Left lung (tissue), 10 donors: ENCODE results near the gene FCER1G. TPM values are rescaled to one million over a fixed set of nuclear protein-coding genes. Genes with fewer than 3 reads are reported as not detected.

Experiments used
- ATAC-seq: fragments of 200-7000 bp; cut with Tn5 transposase; one replicate; pipeline ENCODE4 v1.9.1; 2020; ENCODE audit warnings: moderate library complexity
- DNase-seq, 4 donors: peaks; one replicate each; pipeline ENCODE4 v3.0.0-alpha.2; 2013 to 2020
- H3K27ac ChIP-seq, 2 donors: fragments of 200-600 bp; sonication (generic) in 1 of 2; one replicate each; pipeline versions ENCODE4 v1.5.0 to v1.8.0; 2020 to 2021
- H3K27me3 ChIP-seq, 2 donors: fragments of 200-600 bp; sonication (generic) in 1 of 2; one replicate each; pipeline versions ENCODE4 v1.5.0 to v1.8.0; 2020 to 2021
- H3K36me3 ChIP-seq, 2 donors: fragments of 200-600 bp; sonication (generic) in 1 of 2; one replicate each; pipeline versions ENCODE4 v1.5.0 to v1.8.0; 2020 to 2021
- H3K4me1 ChIP-seq, 2 donors: fragments of 200-600 bp; one replicate each; pipeline ENCODE4 v1.8.0; 2021
- H3K4me3 ChIP-seq, 2 donors: fragments of 200-600 bp; sonication (generic) in 1 of 2; one replicate each; pipeline versions ENCODE4 v1.5.0 to v1.8.0; 2020 to 2021; ENCODE audit warnings: mild to moderate bottlenecking in 1 of 2
- H3K9me3 ChIP-seq, 2 donors: fragments of 200-600 bp; sonication (generic) in 1 of 2; one replicate each; pipeline versions ENCODE4 v1.5.0 to v1.8.0; 2020 to 2021
- intact Hi-C, 2 donors: fragments of 100-400 bp; cut with DNase I; formaldehyde crosslinking; loops; one replicate each; pipeline versions ENCODE4 v1.11.2 to v1.14.2; 2022
- polyA plus RNA-seq, 6 donors: library from polyadenylated mRNA; unstranded; fragments of 120-200 nt; gene quantifications; one replicate each; pipeline ENCODE4 v1.2.1, GENCODE V29; 2013; ENCODE audit not compliant: insufficient read length in 6 of 6
- total RNA-seq, 2 donors: library from RNA; stranded (reverse); fragmentation: NEBNext Ultra II Directional; extraction: Animal tissue kit (Norgen Biotek cat#: 25700); gene quantifications; one replicate each; pipeline ENCODE4 v1.2.1, GENCODE V29; 2021
- TF ChIP-seq, protein P1 (sequence below), 2 donors: fragments of 200-600 bp; sonication (generic) in 1 of 2; IDR thresholded peaks; one replicate each; pipeline versions ENCODE4 v1.5.0 to v1.8.0; 2021; ENCODE audit warnings: antibody characterized with exemption in 2 of 2
- donor health status: DM: no; HTN: yes; CAD: no.
- donor health status: DM: no; HTN: no; CAD: no.

FCER1G gene
- total and polyA plus RNA-seq, 8 donors = 14.6 to 329 (median 16.5) TPM

DNA sequence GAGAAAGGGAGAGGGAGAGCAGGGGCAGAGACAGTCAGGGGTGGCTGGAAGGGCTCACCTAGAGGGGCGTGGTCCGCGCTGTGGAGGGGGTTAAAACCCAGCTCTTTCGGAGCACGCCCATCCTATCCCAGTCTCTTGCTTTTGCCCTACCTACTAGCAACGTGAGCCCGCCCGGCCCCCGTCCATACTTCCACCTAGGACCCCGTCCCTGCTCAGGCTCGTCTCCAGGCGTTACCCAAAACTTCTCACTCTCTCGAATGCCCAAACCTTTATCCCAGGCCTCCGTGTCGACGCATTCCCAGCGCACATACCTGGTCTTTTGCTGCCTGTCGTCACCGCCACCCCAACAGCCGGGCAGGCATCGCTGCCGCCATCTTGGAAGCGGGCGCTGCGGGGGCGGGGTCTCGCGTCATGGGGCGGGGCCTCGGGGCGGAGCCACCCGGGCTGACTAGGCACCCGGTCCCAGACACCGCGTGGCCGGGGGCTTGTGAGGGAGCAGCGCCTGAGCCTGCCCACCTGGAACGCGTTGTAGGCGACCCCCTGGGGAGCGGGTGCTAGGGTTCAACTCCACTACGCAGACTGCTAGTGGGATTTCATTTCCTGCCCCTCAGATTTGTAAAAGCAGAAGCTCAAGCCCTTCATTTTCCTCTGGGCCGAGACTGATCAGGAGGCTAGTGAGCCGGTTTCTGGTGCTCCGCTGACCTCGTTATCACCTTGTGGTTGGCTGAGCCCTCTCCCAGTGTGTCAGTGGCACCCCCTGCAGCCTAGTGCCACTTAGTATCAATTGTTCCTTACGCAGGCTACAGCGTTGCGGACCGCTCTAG lies 37.8 kb upstream of the FCER1G start, which contains the start of gene B4GALT3:
Gene B4GALT3 (minus strand): TSS at position 396 of the 824 bp plus-strand sequence. CDS start 1,447 bp downstream, outside the sequence.
- H3K27ac ChIP-seq = peak within 1 kb of the TSS; percentile 69 to 77
- TF ChIP-seq, protein P1, sequence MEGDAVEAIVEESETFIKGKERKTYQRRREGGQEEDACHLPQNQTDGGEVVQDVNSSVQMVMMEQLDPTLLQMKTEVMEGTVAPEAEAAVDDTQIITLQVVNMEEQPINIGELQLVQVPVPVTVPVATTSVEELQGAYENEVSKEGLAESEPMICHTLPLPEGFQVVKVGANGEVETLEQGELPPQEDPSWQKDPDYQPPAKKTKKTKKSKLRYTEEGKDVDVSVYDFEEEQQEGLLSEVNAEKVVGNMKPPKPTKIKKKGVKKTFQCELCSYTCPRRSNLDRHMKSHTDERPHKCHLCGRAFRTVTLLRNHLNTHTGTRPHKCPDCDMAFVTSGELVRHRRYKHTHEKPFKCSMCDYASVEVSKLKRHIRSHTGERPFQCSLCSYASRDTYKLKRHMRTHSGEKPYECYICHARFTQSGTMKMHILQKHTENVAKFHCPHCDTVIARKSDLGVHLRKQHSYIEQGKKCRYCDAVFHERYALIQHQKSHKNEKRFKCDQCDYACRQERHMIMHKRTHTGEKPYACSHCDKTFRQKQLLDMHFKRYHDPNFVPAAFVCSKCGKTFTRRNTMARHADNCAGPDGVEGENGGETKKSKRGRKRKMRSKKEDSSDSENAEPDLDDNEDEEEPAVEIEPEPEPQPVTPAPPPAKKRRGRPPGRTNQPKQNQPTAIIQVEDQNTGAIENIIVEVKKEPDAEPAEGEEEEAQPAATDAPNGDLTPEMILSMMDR (IDR thresholded peaks at IDR 0.05) = no peak
- ATAC-seq (peak; percentile 98), DNase-seq (peak; percentile 83 to 99 (median 90))
- intact Hi-C loops = no loop called here
- no peaks in the 10 kb centered on the region for H3K27me3 ChIP-seq
- H3K4me1 ChIP-seq = peaks cover 13 to 40% of the 10 kb centered on the region in 2 donors
- peak within 1 kb of the TSS; percentile 69 to 81 for H3K4me3 ChIP-seq
- H3K36me3 ChIP-seq = peaks cover 0 to 34% of the 10 kb centered on the region in 2 donors
- no peaks in the 10 kb centered on the region for H3K9me3 ChIP-seq

DNA sequence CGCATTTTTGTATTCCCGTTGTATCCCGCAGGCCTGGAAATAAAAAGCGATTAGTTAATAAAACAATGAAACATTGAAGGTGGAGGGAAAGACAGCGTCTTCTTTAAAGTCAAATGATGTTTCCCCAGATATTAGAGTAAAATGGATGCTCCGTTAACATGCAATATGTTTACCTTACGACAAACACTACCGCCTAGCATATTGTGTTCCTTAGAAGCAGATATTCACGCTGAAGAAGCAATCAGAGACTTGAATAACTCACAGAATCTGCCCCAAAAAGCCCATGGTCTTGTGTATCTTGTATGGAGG lies 37.2 kb upstream of the FCER1G start:
- DNase-seq (no peak), ATAC-seq (no peak)
- TF ChIP-seq, protein P1 (IDR thresholded peaks at IDR 0.05) = no peak
- Histone ChIP-seq H3K36me3 (peaks cover 0 to 29% of the 10 kb centered on the region in 2 donors), H3K4me1 (peaks cover 12 to 44% of the 10 kb centered on the region in 2 donors), H3K4me3 (peak overlapping the region; percentile 69 to 81), H3K27ac (peak overlapping the region; percentile 69 to 77), H3K27me3 (no peaks in the 10 kb centered on the region), H3K9me3 (no peaks in the 10 kb centered on the region)
- intact Hi-C loops = no loop called here

DNA sequence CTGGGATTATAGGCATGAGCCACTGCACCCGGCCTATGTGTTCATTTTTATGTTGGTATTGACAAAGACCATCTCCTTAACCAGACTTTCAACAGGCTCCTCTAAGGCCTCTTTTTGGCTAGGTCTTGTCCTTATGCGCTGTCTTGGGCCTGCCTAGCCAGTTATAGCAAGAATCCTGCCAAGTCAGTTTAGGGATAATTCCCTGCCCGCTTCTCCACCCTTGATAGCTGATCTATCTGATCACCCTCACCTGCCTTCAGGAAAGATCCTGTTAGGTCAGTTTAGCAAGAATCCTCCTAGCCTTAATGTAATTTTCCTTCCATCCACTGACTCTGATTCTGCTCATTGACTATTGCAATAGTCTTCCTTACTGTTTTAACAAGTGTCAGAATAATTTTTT lies 35.4 kb upstream of the FCER1G start:
- H3K36me3 ChIP-seq = peaks cover 0 to 11% of the 10 kb centered on the region in 2 donors
- no peak overlapping the region for H3K4me3 ChIP-seq
- H3K4me1 ChIP-seq = peaks cover 13 to 60% of the 10 kb centered on the region in 2 donors
- no peak overlapping the region for H3K27ac ChIP-seq
- no peaks in the 10 kb centered on the region for H3K27me3 ChIP-seq
- intact Hi-C loops = no loop called here
- DNase-seq = peak in 1 of 4 donors; percentile 7
- no peak for ATAC-seq
- H3K9me3 ChIP-seq = no peaks in the 10 kb centered on the region
- TF ChIP-seq, protein P1 (IDR thresholded peaks at IDR 0.05) = no peak

DNA sequence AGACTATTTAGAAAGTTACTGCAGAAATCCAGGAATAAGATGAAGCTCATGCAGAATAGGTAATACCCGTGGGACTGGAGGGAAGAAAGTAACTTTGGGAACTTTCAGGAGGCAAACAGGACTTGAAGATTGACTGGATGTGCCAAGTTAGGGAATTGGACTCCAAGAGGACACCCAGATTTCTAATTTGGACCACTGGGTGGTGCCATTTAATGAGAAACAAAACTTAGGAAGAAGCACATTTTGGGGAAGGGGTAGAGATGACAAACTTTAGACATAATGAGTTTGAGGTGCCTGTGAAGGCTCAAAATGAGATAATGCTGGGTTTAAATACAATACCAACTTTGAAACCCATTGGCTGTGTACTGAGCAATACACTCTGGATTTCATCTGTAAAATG lies 34.5 kb upstream of the FCER1G start:
- Histone ChIP-seq H3K27ac (no peak overlapping the region), H3K9me3 (no peaks in the 10 kb centered on the region), H3K27me3 (no peaks in the 10 kb centered on the region), H3K4me1 (peaks cover 14 to 60% of the 10 kb centered on the region in 2 donors), H3K36me3 (peaks cover 0 to 2% of the 10 kb centered on the region in 2 donors), H3K4me3 (no peak overlapping the region)
- no peak for DNase-seq
- intact Hi-C loops = no loop called here
- ATAC-seq = no peak
- TF ChIP-seq, protein P1 (IDR thresholded peaks at IDR 0.05) = no peak

DNA sequence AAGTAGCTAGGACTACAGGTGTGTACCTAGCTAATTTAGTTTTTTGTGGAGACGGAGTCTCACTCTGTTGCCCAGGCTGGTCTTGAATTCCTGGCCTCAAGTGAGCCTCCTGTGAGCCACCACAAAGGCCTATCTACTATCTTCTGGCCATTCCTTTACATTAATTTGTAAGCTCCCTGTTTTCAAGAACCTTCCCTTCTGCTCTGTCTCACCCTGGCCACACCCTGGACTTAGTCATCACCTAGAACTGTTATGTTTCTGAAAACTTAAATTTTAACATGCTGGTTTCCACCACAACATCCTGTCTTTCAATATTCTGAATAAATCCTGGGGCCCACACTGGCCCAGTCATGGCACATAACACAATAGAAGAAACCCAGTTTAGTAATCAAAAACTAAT lies 32.9 kb upstream of the FCER1G start:
- TF ChIP-seq, protein P1 (IDR thresholded peaks at IDR 0.05) = no peak
- intact Hi-C loops = no loop called here
- no peaks in the 10 kb centered on the region for H3K36me3 ChIP-seq
- DNase-seq (peak in 1 of 4 donors; percentile 27), ATAC-seq (no peak)
- H3K4me1 ChIP-seq = peaks cover 5 to 63% of the 10 kb centered on the region in 2 donors
- H3K27me3 ChIP-seq = no peaks in the 10 kb centered on the region
- no peak overlapping the region for H3K4me3 ChIP-seq
- no peaks in the 10 kb centered on the region for H3K9me3 ChIP-seq
- peak overlapping the region in 1 of 2 donors; percentile 41 for H3K27ac ChIP-seq
